ENCODE results near the gene ADAMTS12.

- TF ChIP-seq ETV6 (conservative IDR thresholded peaks at IDR 0.05 in 1 of 2, IDR thresholded peaks at IDR 0.05 in 1 of 2; ENCODE audit: borderline replicate concordance in 1 of 2, low read depth in 1 of 2) (no peak), NFIC (IDR thresholded peaks at IDR 0.05; ENCODE audit: low read depth, low read length) (no peak), TCF7 (IDR thresholded peaks at IDR 0.05; ENCODE audit: borderline replicate concordance) (no peak), EZH2 (IDR thresholded peaks at IDR 0.05; ENCODE audit: borderline replicate concordance, control insufficient read depth, low read depth, low read length) (no peak), ATF3 (IDR thresholded peaks at IDR 0.05; ENCODE audit: borderline replicate concordance, extremely low read depth, low read depth, low read length) (no peak), CTCF (IDR thresholded peaks at IDR 0.05 in 2 of 3, conservative IDR thresholded peaks at IDR 0.05 in 1 of 3; ENCODE audit: control insufficient read depth in 2 of 3, extremely low read depth in 1 of 3, insufficient read depth in 1 of 3, low read depth in 3 of 3, low read length in 3 of 3) (no peak), POLR2A (IDR thresholded peaks at IDR 0.05; ENCODE audit: low read depth, low read length) (no peak), CREM (IDR thresholded peaks at IDR 0.05; ENCODE audit: low read depth) (no peak)
Measured at GRCh38 chr5:33488558-33489355, 403.0 kb downstream of the ADAMTS12 start.
